NCI-H2107 (cell line): ENCODE measurements around the gene RAD1.

Source experiments
- DNase-seq: peaks from one replicate; lab custom pipeline; 2025; lab: John Stamatoyannopoulos, UW

Gene RAD1

DNA sequence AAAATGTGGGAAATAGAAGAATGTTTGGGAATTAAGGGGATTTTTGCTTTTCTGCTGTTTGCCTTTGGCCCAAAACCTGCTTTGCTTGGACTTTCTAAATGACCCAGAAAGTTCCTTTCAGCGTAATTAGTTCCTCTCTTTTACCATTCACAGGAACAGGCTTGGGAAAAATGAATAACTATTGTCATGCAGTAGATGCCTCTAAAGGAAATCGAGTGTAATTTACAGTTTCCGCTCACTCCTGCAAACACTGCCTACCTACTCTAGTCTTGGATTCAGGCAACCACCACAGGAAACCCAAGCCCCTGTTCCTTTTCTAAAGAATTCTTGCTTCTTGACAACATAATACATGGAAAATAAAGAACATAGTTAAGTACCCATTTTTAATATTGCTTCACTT, 51.4 kb downstream of the RAD1 start:
- DNase-seq: no peak

GRCh38 chr5:34859253-34859652, 56.1 kb downstream of the RAD1 start:
- DNase-seq: no peak

DNA sequence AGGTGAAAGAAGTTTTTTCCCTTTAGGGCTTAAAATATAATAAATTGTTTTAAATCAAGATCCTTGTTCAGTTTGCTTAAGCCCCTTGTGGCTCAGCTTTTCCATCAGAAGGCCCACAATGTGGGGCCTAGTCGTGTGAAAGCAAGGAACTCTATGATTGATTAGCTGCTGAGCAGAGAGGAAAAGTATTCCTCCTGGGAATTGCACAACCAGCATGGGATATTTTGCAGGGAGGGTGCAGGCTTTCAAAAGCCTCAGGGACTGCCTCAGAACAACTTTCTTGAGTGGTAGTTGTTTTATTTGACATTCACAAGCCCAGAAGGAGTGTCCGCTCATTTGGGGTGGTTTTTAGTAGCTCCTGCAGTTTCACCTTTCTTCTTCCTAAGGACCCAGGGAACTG, 56.5 kb downstream of the RAD1 start:
- DNase-seq: no peak

GRCh38 chr5:34857894-34858293, 57.4 kb downstream of the RAD1 start:
- no peak for DNase-seq

DNA sequence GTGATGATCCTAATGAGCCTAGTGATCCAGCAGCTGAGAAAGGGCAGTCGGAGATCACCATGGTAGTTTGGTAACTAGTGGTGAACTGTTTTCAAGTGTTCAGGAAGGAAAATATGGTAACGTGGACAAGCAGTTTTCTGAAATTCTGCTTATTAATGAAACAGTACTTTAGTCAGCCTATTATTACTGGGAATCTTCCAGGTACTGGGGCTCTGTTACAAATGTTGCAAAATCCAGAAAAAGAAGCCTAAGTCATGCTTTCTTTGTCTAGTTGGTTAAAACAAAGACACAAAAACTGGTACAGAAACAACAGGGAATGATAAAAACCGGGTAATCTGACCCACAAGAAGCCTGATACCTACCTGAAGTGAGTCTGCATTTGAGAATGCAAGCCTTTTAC, 58.1 kb downstream of the RAD1 start:
- no peak for DNase-seq
